ENCODE measurements around the gene MAP2. TPM values are rescaled to one million over a fixed set of nuclear protein-coding genes. Genes with fewer than 3 reads are reported as not detected.

Gene MAP2
- total and polyA plus RNA-seq, 8 donors: 2.1 to 24.6 (median 11.8) TPM

- H3K27ac ChIP-seq: no peak overlapping the region
- no peak for TF ChIP-seq CTCF (IDR thresholded peaks at IDR 0.05)
- no peak for TF ChIP-seq POLR2AphosphoS5 (IDR thresholded peaks at IDR 0.05)
- no peak for TF ChIP-seq POLR2A (IDR thresholded peaks at IDR 0.05)
- TF ChIP-seq EP300 (IDR thresholded peaks at IDR 0.05): no peak
- no peaks in the 10 kb centered on the region for H3K9me3 ChIP-seq
- peaks cover 0 to 8% (median 0%) of the 10 kb centered on the region in 3 donors for H3K27me3 ChIP-seq
- H3K4me1 ChIP-seq: peaks cover 0 to 25% (median 20%) of the 10 kb centered on the region in 4 donors
- no peaks in the 10 kb centered on the region for H3K36me3 ChIP-seq
- intact Hi-C loops (cut with DNase I; ENCODE audit: low total_unique reads): loop anchor here (10.0 kb wide), 1 partner anchor 128 kb away; no protein-coding TSS in a partner anchor
- peak in 1 of 2 donors; percentile 14 for DNase-seq
- H3K4me3 ChIP-seq: no peak overlapping the region
These were observed 2.6 kb downstream of the MAP2 start for GRCh38 chr2:209426432-209426831.

- H3K4me3 ChIP-seq: no peak overlapping the region
- no peak for TF ChIP-seq CTCF (IDR thresholded peaks at IDR 0.05)
- TF ChIP-seq POLR2AphosphoS5 (IDR thresholded peaks at IDR 0.05): no peak
- TF ChIP-seq POLR2A (IDR thresholded peaks at IDR 0.05): no peak
- no peak for TF ChIP-seq EP300 (IDR thresholded peaks at IDR 0.05)
- H3K27me3 ChIP-seq: no peaks in the 10 kb centered on the region
- H3K4me1 ChIP-seq: no peaks in the 10 kb centered on the region
- no peaks in the 10 kb centered on the region for H3K36me3 ChIP-seq
- intact Hi-C loops (cut with DNase I; ENCODE audit: low total_unique reads): no loop called here
- H3K9me3 ChIP-seq: no peaks in the 10 kb centered on the region
- H3K27ac ChIP-seq: no peak overlapping the region
- no peak for DNase-seq
- 55 to 82% (median 73%) methylated on average over 3 of the region's 3 CpGs for WGBS, 5 donors
These were observed 7.9 kb downstream of the MAP2 start for GRCh38 chr2:209431701-209432100.

GRCh38 chr2:209441541-209441940, 17.7 kb downstream of the MAP2 start:
- no peak overlapping the region for H3K27ac ChIP-seq
- no peaks in the 10 kb centered on the region for H3K36me3 ChIP-seq
- TF ChIP-seq EP300 (IDR thresholded peaks at IDR 0.05) (no peak), POLR2AphosphoS5 (IDR thresholded peaks at IDR 0.05) (no peak), CTCF (IDR thresholded peaks at IDR 0.05) (no peak)
- H3K4me3 ChIP-seq: no peak overlapping the region
- H3K27me3 ChIP-seq: no peaks in the 10 kb centered on the region
- intact Hi-C loops (cut with DNase I; ENCODE audit: low total_unique reads): no loop called here
- peak in 1 of 2 donors; percentile 63 for DNase-seq
- 18 to 48% (median 36%) methylated on average over 3 of the region's 3 CpGs for WGBS, 5 donors
- H3K9me3 ChIP-seq: no peaks in the 10 kb centered on the region
- peaks cover 0 to 6% (median 2%) of the 10 kb centered on the region in 4 donors for H3K4me1 ChIP-seq

- 76 to 86% (median 80%) methylated on average over 1 of the region's 1 CpG for WGBS, 5 donors
- no peak for DNase-seq
- Histone ChIP-seq H3K27ac (no peak overlapping the region), H3K4me3 (no peak overlapping the region), H3K4me1 (peaks cover 0 to 6% (median 2%) of the 10 kb centered on the region in 4 donors), H3K36me3 (no peaks in the 10 kb centered on the region), H3K27me3 (no peaks in the 10 kb centered on the region), H3K9me3 (no peaks in the 10 kb centered on the region)
- no peak for TF ChIP-seq EP300 (IDR thresholded peaks at IDR 0.05)
- no peak for TF ChIP-seq POLR2A (IDR thresholded peaks at IDR 0.05)
- intact Hi-C loops (cut with DNase I; ENCODE audit: low total_unique reads): no loop called here
These were observed 19.1 kb downstream of the MAP2 start for GRCh38 chr2:209442939-209443338.

- WGBS, 5 donors: 89 to 96% (median 95%) methylated on average over 2 of the region's 2 CpGs
- no peaks in the 10 kb centered on the region for H3K9me3 ChIP-seq
- no peak overlapping the region for H3K4me3 ChIP-seq
- H3K36me3 ChIP-seq: no peaks in the 10 kb centered on the region
- TF ChIP-seq CTCF (IDR thresholded peaks at IDR 0.05) (no peak), POLR2A (IDR thresholded peaks at IDR 0.05) (no peak), POLR2AphosphoS5 (IDR thresholded peaks at IDR 0.05) (no peak), EP300 (IDR thresholded peaks at IDR 0.05) (no peak)
- no peak overlapping the region for H3K27ac ChIP-seq
- H3K4me1 ChIP-seq: peaks cover 0 to 6% (median 2%) of the 10 kb centered on the region in 4 donors
- intact Hi-C loops (cut with DNase I; ENCODE audit: low total_unique reads): no loop called here
- no peaks in the 10 kb centered on the region for H3K27me3 ChIP-seq
- DNase-seq: no peak
These were observed 21.6 kb downstream of the MAP2 start for GRCh38 chr2:209445485-209445884.
